ENCODE data around the gene PROS1. TPM values are rescaled to one million over a fixed set of nuclear protein-coding genes. Genes with fewer than 3 reads are reported as not detected.

The PROS1 gene
- total and polyA plus RNA-seq, 9 of the 15 experiments (the other 6 are each of a cell fraction or from before 2014, with no cell fraction given): 5.5 to 50.5 (median 22.7) TPM

- Histone ChIP-seq H3K27ac (ENCODE audit: extremely low read depth, low read depth, low read length) (no peak overlapping the region), H3K9me3 (replicated peaks; ENCODE audit: control insufficient read depth, insufficient read depth, low read depth, low read length) (no peaks in the 10 kb centered on the region), H3K79me2 (ENCODE audit: control insufficient read depth, insufficient read depth, low read length) (no peaks in the 10 kb centered on the region), H3K4me3 (no peak overlapping the region), H3K4me2 (ENCODE audit: insufficient read depth, low read length) (no peak overlapping the region), H3K36me3 (ENCODE audit: control insufficient read depth, insufficient read depth, low read length) (no peaks in the 10 kb centered on the region), H4K20me1 (replicated peaks; ENCODE audit: control insufficient read depth, insufficient read depth, low read length) (no peaks in the 10 kb centered on the region), H3K9me1 (ENCODE audit: control insufficient read depth, insufficient read depth, low read length) (no peaks in the 10 kb centered on the region), H2AFZ (ENCODE audit: low read depth, low read length) (no peak overlapping the region), H3K27me3 (ENCODE audit: control insufficient read depth in 2 of 2, insufficient read depth in 2 of 2, low read length in 2 of 2) (no peaks in the 10 kb centered on the region), H3K9ac (ENCODE audit: insufficient read depth in 1 of 2, low read depth in 2 of 2, low read length in 2 of 2) (no peak overlapping the region), H3K4me1 (replicated peaks in 1 of 2; ENCODE audit: control insufficient read depth in 2 of 2, insufficient read depth in 2 of 2, low read length in 2 of 2) (no peaks in the 10 kb centered on the region)
- POLR2A ChIA-PET: no interaction called here
- TF ChIP-seq RBBP5 (IDR thresholded peaks at IDR 0.05; ENCODE audit: borderline replicate concordance, insufficient read depth, low read length, poor library complexity, severe bottlenecking) (no peak), EHMT2 (IDR thresholded peaks at IDR 0.05) (no peak), HMGN3 (IDR thresholded peaks at IDR 0.05; ENCODE audit: borderline replicate concordance, extremely low read depth, insufficient read length, low read depth, low read length) (no peak), RAD21 (CRISPR knock-in tag; conservative IDR thresholded peaks at IDR 0.05 in 1 of 2, IDR thresholded peaks at IDR 0.05 in 1 of 2) (0 out of 4 replicates have a peak, but pooled peaks of 1 of the 2 experiments have one; percentile 23), CTCF (IDR thresholded peaks at IDR 0.05 in 2 of 3, conservative IDR thresholded peaks at IDR 0.05 in 1 of 3; ENCODE audit: insufficient read depth in 2 of 3, low read depth in 1 of 3, low read length in 3 of 3) (peak; percentile 22 to 38 (median 34); a peak in 5 of 6 replicates)
- DNase-seq (ENCODE audit: extremely low read depth in 1 of 4, low spot score in 3 of 4) (peak; percentile 3 to 16 (median 6)), FAIRE-seq (no peak), ATAC-seq (peak; percentile 52; the same call in 1 of the 3 replicates)
- in situ Hi-C loops (cut with MboI) (no loop called here), intact Hi-C loops (cut with micrococcal nuclease) (loop anchor here (10.0 kb wide), 1 partner anchor 197 kb away; the partner anchor contains the start of genes DHFR2 and NSUN3)
- BruUV-seq (replicated peaks): no TSS peak
- CTCF ChIA-PET (ENCODE audit: low intra/inter-chr PET ratio): no interaction called here
Observed at GRCh38 chr3:93867425-93867824, 106.3 kb downstream of the PROS1 start.

Measured in K562 (cell line).